H1 (cell line): ENCODE measurements around the gene EFCAB6. TPM values are rescaled to one million over a fixed set of nuclear protein-coding genes. Genes with fewer than 3 reads are reported as not detected.

Source experiments
- CTCF ChIA-PET: fragments of 300-600 bp; sonication (Branson Sonifier 250); formaldehyde crosslinking; loops from one replicate; lab custom pipeline; 2021; ENCODE audit not compliant: partially characterized antibody; lab: Charles Lee
- POLR2A ChIA-PET: fragments of 300-600 bp; sonication (Branson Sonifier 250); formaldehyde crosslinking; loops from one replicate; lab custom pipeline; 2021; ENCODE audit warnings: inconsistent platforms; ENCODE audit not compliant: partially characterized antibody; lab: Charles Lee
- DNase-seq, 2 experiments: peaks; one replicate each; pipeline versions ENCODE4 v3.0.0 to v3.0.0-alpha.2; 2010 to 2022; ENCODE audit warnings: low spot score in 2 of 2, low read depth in 1 of 2, mixed read lengths in 1 of 2
- FAIRE-seq: peaks from 2 replicates; lab custom pipeline; 2011; peaks lifted over from hg19 to GRCh38; lab: Jason Lieb, UNC
- H2AFZ ChIP-seq: 2 replicates; pipeline ENCODE4 v1.8.1; 2012; ENCODE audit warnings: low read length, inconsistent platforms
- H2AK5ac ChIP-seq: 2 replicates; pipeline ENCODE4 v1.6.1; 2013; ENCODE audit warnings: low read depth, low read length
- H2BK120ac ChIP-seq: replicated peaks from 2 replicates; pipeline ENCODE3; 2013; ENCODE audit warnings: low read depth, low read length, inconsistent platforms
- H2BK12ac ChIP-seq: 2 replicates; pipeline ENCODE4 v1.6.1; 2013; ENCODE audit warnings: low read depth, low read length
- H2BK15ac ChIP-seq: 2 replicates; pipeline ENCODE4 v1.6.1; 2013; ENCODE audit warnings: low read length
- H2BK20ac ChIP-seq: 2 replicates; pipeline ENCODE4 v1.6.1; 2013; ENCODE audit warnings: low read length
- H2BK5ac ChIP-seq: 2 replicates; pipeline ENCODE4 v1.6.1; 2013; ENCODE audit warnings: low read depth, low read length
- H3K14ac ChIP-seq: 2 replicates; pipeline ENCODE4 v1.6.1; 2013; ENCODE audit warnings: inconsistent platforms; ENCODE audit not compliant: insufficient read length
- H3K18ac ChIP-seq: 2 replicates; pipeline ENCODE4 v1.6.1; 2013; ENCODE audit warnings: low read length; ENCODE audit errors: extremely low read depth
- H3K23ac ChIP-seq: 2 replicates; pipeline ENCODE4 v1.6.1; 2013; ENCODE audit warnings: inconsistent platforms; ENCODE audit not compliant: insufficient read length
- H3K23me2 ChIP-seq: 2 replicates; pipeline ENCODE4 v1.6.1; 2013; ENCODE audit warnings: low read depth, low read length
- H3K27ac ChIP-seq: 2 replicates; pipeline ENCODE4 v1.6.1; 2011; ENCODE audit warnings: low read depth, low read length, inconsistent platforms
- H3K27me3 ChIP-seq, 4 experiments: replicated peaks in 1 of 4; 1 replicate in 1 of 4; 2 replicates in 3 of 4; pipeline versions ENCODE4 v1.6.1 to v1.8.1; 2011 to 2013; ENCODE audit warnings: low read length in 3 of 4, mild to moderate bottlenecking in 3 of 4, inconsistent platforms in 2 of 4, mixed read lengths in 2 of 4, moderate library complexity in 1 of 4; ENCODE audit not compliant: control insufficient read depth in 3 of 4, insufficient read depth in 3 of 4; ENCODE audit errors: extremely low read depth in 1 of 4
- H3K36me3 ChIP-seq, 4 experiments: 2 replicates each; pipeline versions ENCODE4 v1.6.1 to v1.8.1; 2011 to 2013; ENCODE audit warnings: mild to moderate bottlenecking in 4 of 4, low read length in 3 of 4, moderate library complexity in 2 of 4, control low read depth in 1 of 4, inconsistent platforms in 1 of 4; ENCODE audit not compliant: insufficient read depth in 4 of 4, control insufficient read depth in 2 of 4
- H3K4ac ChIP-seq: replicated peaks from 2 replicates; pipeline ENCODE3; 2013; ENCODE audit warnings: low read length, low read depth, mixed read lengths, inconsistent platforms; ENCODE audit not compliant: insufficient read length
- H3K4me1 ChIP-seq, 4 experiments: replicated peaks in 1 of 4; 1 replicate in 1 of 4; 2 replicates in 3 of 4; pipeline versions ENCODE4 v1.6.1 to v1.8.1; 2011 to 2013; ENCODE audit warnings: low read length in 3 of 4, inconsistent platforms in 2 of 4, mixed read lengths in 1 of 4; ENCODE audit not compliant: insufficient read depth in 4 of 4, control insufficient read depth in 3 of 4
- H3K4me2 ChIP-seq, 2 experiments: 2 replicates each; pipeline versions ENCODE4 v1.6.1 to v1.8.1; 2011 to 2013; ENCODE audit warnings: low read depth in 2 of 2, low read length in 2 of 2, control low read depth in 1 of 2, inconsistent platforms in 1 of 2, mild to moderate bottlenecking in 1 of 2; ENCODE audit not compliant: insufficient read depth in 1 of 2
- H3K4me3 ChIP-seq, 4 experiments: fragments of 200-600, 300-600 bp in 1 of 4; sonication (generic), shearing (Covaris generic), sonication (Bioruptor Twin) in 1 of 4; 2 replicates each; pipeline versions ENCODE4 v1.5.1 to v1.8.1; 2011 to 2016; ENCODE audit warnings: low read length in 4 of 4, low read depth in 3 of 4, control low read depth in 2 of 4, inconsistent platforms in 2 of 4, mild to moderate bottlenecking in 2 of 4, mixed read lengths in 1 of 4, moderate library complexity in 1 of 4; ENCODE audit not compliant: insufficient read depth in 2 of 4; ENCODE audit errors: extremely low read depth in 1 of 4
- H3K56ac ChIP-seq: replicated peaks from 2 replicates; pipeline ENCODE3; 2013; ENCODE audit warnings: low read depth, mild to moderate bottlenecking, mixed read lengths, low read length, inconsistent platforms; ENCODE audit not compliant: insufficient read length
- H3K79me1 ChIP-seq: 2 replicates; pipeline ENCODE4 v1.6.1; 2013; ENCODE audit warnings: low read depth, low read length, control low read depth
- H3K79me2 ChIP-seq, 2 experiments: 2 replicates each; pipeline versions ENCODE4 v1.6.1 to v1.8.1; 2012 to 2013; ENCODE audit warnings: low read length in 2 of 2, mild to moderate bottlenecking in 2 of 2, inconsistent platforms in 1 of 2; ENCODE audit not compliant: insufficient read depth in 2 of 2, control insufficient read depth in 1 of 2
- H3K9ac ChIP-seq, 4 experiments: replicated peaks in 1 of 4; 1 replicate in 1 of 4; 2 replicates in 3 of 4; pipeline versions ENCODE4 v1.6.1 to v1.8.1; 2011 to 2013; ENCODE audit warnings: low read depth in 3 of 4, low read length in 3 of 4, control low read depth in 2 of 4, mild to moderate bottlenecking in 2 of 4, moderate library complexity in 2 of 4, inconsistent platforms in 1 of 4; ENCODE audit errors: extremely low read depth in 1 of 4
- H3K9me3 ChIP-seq, 2 experiments: 2 replicates each; pipeline versions ENCODE4 v1.6.1 to v1.8.1; 2012 to 2013; ENCODE audit warnings: mild to moderate bottlenecking in 2 of 2, moderate library complexity in 2 of 2, control low read depth in 1 of 2, inconsistent platforms in 1 of 2, low read depth in 1 of 2, low read length in 1 of 2, mixed read lengths in 1 of 2; ENCODE audit not compliant: insufficient read depth in 2 of 2
- H4K20me1 ChIP-seq, 2 experiments: replicated peaks in 1 of 2; 2 replicates each; pipeline versions ENCODE3 to v1.8.1; 2011 to 2013; ENCODE audit warnings: inconsistent platforms in 2 of 2, low read length in 2 of 2, mild to moderate bottlenecking in 1 of 2; ENCODE audit not compliant: insufficient read depth in 2 of 2, control insufficient read depth in 1 of 2
- H4K5ac ChIP-seq: 2 replicates; pipeline ENCODE4 v1.6.1; 2013; ENCODE audit warnings: low read length, low read depth, mixed read lengths, inconsistent platforms; ENCODE audit not compliant: insufficient read length
- H4K8ac ChIP-seq: 2 replicates; pipeline ENCODE4 v1.8.0; 2013; ENCODE audit warnings: mild to moderate bottlenecking, moderate library complexity, low read length, inconsistent platforms; ENCODE audit not compliant: insufficient read depth; ENCODE audit errors: extremely low read depth
- H4K91ac ChIP-seq: replicated peaks from 2 replicates; pipeline ENCODE3; 2013; ENCODE audit warnings: low read length, mixed read lengths, inconsistent platforms; ENCODE audit not compliant: insufficient read length
- BRCA1 ChIP-seq: IDR thresholded peaks from 2 replicates; pipeline ENCODE4 v1.6.1; 2012; ENCODE audit warnings: low read depth, low read length, improper control_type of control experiment
- EP300 ChIP-seq, 2 experiments: IDR thresholded peaks; 1 replicate in 1 of 2; 2 replicates in 1 of 2; pipeline ENCODE4 v1.6.1; 2011 to 2012; ENCODE audit warnings: low read depth in 2 of 2, low read length in 2 of 2, mild to moderate bottlenecking in 2 of 2, borderline replicate concordance in 1 of 2, inconsistent platforms in 1 of 2, moderate library complexity in 1 of 2
- HDAC6 ChIP-seq: IDR thresholded peaks from one replicate; pipeline ENCODE4 v1.7.1; 2012; ENCODE audit warnings: low read depth, mild to moderate bottlenecking, inconsistent platforms, low read length, moderate library complexity
- WGBS, 2 experiments: shearing (Covaris generic) in 1 of 2; methylation state at CpG; one replicate each; pipeline versions ENCODE4 v1.1.6 to v1.1.7; 2013 to 2015; ENCODE audit warnings: low lambda C conversion rate in 2 of 2, mixed read lengths in 2 of 2, inconsistent platforms in 1 of 2, low coverage in 1 of 2, missing lambda C conversion rate in 1 of 2; ENCODE audit not compliant: insufficient replicate concordance in 2 of 2, insufficient coverage in 1 of 2, insufficient read length in 1 of 2; ENCODE audit errors: extremely low coverage in 1 of 2, missing lambda C conversion rate in 1 of 2; 5-methylcytosine and 5-hydroxymethylcytosine counted together
- polyA plus RNA-seq, 7 experiments: library from polyadenylated mRNA; depleted of rRNA in 3 of 7; stranded (reverse) in 5 of 7; unstranded in 2 of 7; fragments of >200 nt in 5 of 7; fragments of 200-250 nt in 2 of 7; gene quantifications; 1 replicate in 5 of 7; 2 replicates in 1 of 7; 4 replicates in 1 of 7; pipeline versions ENCODE4 v1.2.1 to v1.2.3, GENCODE V29; 2011 to 2013; ENCODE audit warnings: missing spikeins in 2 of 7, mixed read lengths in 2 of 7
- total RNA-seq: library from RNA; stranded (reverse); fragmentation: NEBNext Ultra II Directional; extraction: Animal tissue kit (Norgen Biotek cat#: 25700); gene quantifications from 2 replicates; pipeline ENCODE4 v1.2.1, GENCODE V29; 2021

The EFCAB6 gene
- total and polyA plus RNA-seq, 2 of the 8 experiments (the other 6 are each of a cell fraction or from before 2014, with no cell fraction given) = 0.32 to 1.7 TPM

DNA sequence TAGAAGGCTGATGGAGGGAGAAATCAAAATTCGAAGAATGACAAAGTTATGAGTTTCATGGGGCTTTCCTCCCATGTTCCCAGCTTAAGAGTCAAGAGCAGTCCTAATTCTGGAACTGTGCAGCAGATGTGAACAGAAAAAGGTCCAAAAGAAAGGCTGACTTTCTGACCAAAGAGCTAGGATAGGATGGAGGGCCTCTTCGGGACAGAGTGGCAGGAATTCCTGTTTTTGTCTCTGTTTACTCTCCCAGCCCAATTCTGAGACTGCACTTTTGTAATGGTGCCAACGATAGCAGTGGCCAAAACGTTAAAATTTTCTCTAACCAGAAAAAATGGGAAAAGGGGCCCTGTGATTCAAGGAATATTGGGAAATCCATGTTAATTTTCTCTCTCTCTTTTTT is 193.6 kb downstream of the EFCAB6 start:
- Histone ChIP-seq H3K4ac (no peak overlapping the region), H3K36me3 (no peaks in the 10 kb centered on the region), H2BK12ac (no peak overlapping the region), H4K8ac (no peak overlapping the region), H2BK15ac (no peak overlapping the region), H3K23ac (no peak overlapping the region), H2BK5ac (no peak overlapping the region), H3K9me3 (peaks cover 3% of the 10 kb centered on the region in 2 experiments; a peak in 1 of 4 replicates), H3K9ac (no peak overlapping the region), H3K56ac (no peak overlapping the region), H3K14ac (no peak overlapping the region), H3K79me2 (no peaks in the 10 kb centered on the region), H3K27me3 (no peaks in the 10 kb centered on the region), H4K20me1 (no peaks in the 10 kb centered on the region), H4K5ac (no peak overlapping the region), H3K4me2 (no peak overlapping the region), H2BK20ac (no peak overlapping the region), H3K27ac (no peak overlapping the region), H3K18ac (no peak overlapping the region), H3K4me1 (no peaks in the 10 kb centered on the region), H2AFZ (no peak overlapping the region), H2BK120ac (no peak overlapping the region), H2AK5ac (no peak overlapping the region), H4K91ac (no peak overlapping the region), H3K23me2 (no peaks in the 10 kb centered on the region; the same call in 1 of the 2 replicates), H3K79me1 (no peaks in the 10 kb centered on the region), H3K4me3 (no peak overlapping the region)
- 82% methylated on average over 4 of the region's 4 CpGs; no CpG with 5 or more reads in 1 of the 2 experiments for WGBS, 2 experiments
- FAIRE-seq (no peak), DNase-seq (no peak)
- CTCF ChIA-PET = interaction anchor here (0.7 to 1.4 kb wide), 2 partner anchors 272 to 793 kb away, joined by 3 read pairs; no protein-coding TSS in a partner anchor
- TF ChIP-seq HDAC6 = no peak
- TF ChIP-seq BRCA1 = no peak
- TF ChIP-seq EP300 (IDR thresholded peaks at IDR 0.05; ENCODE audit: borderline replicate concordance in 1 of 2, low read depth in 2 of 2, low read length in 2 of 2) = no peak
- POLR2A ChIA-PET = no interaction called here
